Spleen (tissue), 7 donors: ENCODE measurements around the gene SLC7A6OS.

Experiments
- POLR2A ChIP-seq, 3 donors: fragments of 450-650 bp; IDR thresholded peaks; one replicate each; pipeline ENCODE4 v1.5.1; 2017; ENCODE audit warnings: antibody characterized with exemption in 3 of 3, mild to moderate bottlenecking in 1 of 3
- POLR2AphosphoS5 ChIP-seq, 3 donors: sonication (generic); formaldehyde crosslinking; IDR thresholded peaks; one replicate each; pipeline ENCODE4 v1.5.1; 2017; ENCODE audit warnings: antibody characterized with exemption in 3 of 3
- TF ChIP-seq, protein P1 (sequence below), 11 experiments: fragments of 200-600 bp in 7 of 11; fragments of 450-650 bp in 4 of 11; sonication (generic) in 4 of 11; IDR thresholded peaks in 8 of 11; conservative IDR thresholded peaks in 3 of 11; 1 replicate in 7 of 11; 2 replicates in 4 of 11; pipeline versions ENCODE4 v1.4.0 to v1.8.0; 2016 to 2021; ENCODE audit warnings: antibody characterized with exemption in 11 of 11, inconsistent platforms in 4 of 11, mild to moderate bottlenecking in 1 of 11
- donor health status: DM: no; HTN: no; CAD: no; lungs with moderate emphysema.
- donor health status: DM: no; HTN: no; CAD: no.
- donor health status: DM: no; HTN: no; CAD: no.

DNA sequence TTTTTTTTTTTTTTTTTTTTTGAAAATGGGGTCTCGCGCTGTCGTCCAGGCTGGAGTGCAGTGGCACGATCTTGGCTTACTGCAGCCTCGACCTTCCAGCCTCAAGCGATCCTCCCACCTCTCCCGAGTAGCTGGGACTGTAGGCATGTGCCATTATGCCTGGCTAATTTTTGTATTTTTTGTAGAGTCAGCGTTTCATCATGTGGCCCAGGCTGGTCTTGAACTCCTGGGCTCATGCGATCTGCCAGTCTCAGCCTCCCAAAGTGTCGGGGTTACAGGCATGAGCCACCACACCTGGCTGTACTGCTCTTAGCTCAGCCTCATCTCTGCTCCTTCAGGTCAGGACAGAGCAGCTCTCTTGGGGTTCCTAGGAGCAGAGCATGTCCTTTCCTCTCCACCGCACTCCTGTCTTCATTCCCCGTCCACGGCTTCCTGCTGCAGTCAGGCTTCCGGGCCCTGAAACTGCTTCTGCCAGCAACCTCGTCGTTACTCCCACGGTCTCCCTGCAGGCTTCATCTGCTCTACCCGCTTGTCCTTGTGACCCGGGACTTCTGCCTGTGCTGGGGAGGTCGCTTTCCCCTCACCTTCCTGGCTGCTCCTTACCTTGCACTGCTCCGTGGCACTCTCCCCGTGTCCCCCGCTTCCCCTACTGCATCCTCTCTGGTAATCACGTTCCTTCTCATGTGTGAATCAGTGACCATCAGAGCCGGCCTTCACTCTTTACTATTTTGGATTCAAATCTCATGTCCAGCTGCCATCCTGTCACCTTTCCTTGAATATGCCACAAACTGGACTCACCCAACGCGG, 38.1 kb upstream of the SLC7A6OS start:
- TF ChIP-seq POLR2A (IDR thresholded peaks at IDR 0.05) = no peak
- TF ChIP-seq, protein P1, sequence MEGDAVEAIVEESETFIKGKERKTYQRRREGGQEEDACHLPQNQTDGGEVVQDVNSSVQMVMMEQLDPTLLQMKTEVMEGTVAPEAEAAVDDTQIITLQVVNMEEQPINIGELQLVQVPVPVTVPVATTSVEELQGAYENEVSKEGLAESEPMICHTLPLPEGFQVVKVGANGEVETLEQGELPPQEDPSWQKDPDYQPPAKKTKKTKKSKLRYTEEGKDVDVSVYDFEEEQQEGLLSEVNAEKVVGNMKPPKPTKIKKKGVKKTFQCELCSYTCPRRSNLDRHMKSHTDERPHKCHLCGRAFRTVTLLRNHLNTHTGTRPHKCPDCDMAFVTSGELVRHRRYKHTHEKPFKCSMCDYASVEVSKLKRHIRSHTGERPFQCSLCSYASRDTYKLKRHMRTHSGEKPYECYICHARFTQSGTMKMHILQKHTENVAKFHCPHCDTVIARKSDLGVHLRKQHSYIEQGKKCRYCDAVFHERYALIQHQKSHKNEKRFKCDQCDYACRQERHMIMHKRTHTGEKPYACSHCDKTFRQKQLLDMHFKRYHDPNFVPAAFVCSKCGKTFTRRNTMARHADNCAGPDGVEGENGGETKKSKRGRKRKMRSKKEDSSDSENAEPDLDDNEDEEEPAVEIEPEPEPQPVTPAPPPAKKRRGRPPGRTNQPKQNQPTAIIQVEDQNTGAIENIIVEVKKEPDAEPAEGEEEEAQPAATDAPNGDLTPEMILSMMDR (IDR thresholded peaks at IDR 0.05 in 8 of 11, conservative IDR thresholded peaks at IDR 0.05 in 3 of 11) = no peak
- no peak for TF ChIP-seq POLR2AphosphoS5 (IDR thresholded peaks at IDR 0.05)
